C4-2B (cell line): Measurements from ENCODE around the gene CD34.

Experiments
- H3K27ac ChIP-seq: fragments of 450-650 bp; 2 replicates; pipeline ENCODE4 v1.5.1; 2017
- CTCF ChIP-seq: fragments of 450-650 bp; conservative IDR thresholded peaks from 2 replicates; pipeline ENCODE4 v1.5.1; 2017; ENCODE audit warnings: mild to moderate bottlenecking
- ZFX ChIP-seq: fragments of 450-650 bp; IDR thresholded peaks from 2 replicates; pipeline ENCODE4 v1.6.1; 2017

CD34 gene

GRCh38 chr1:207841293-207841692 is 69.6 kb downstream of the CD34 start:
- H3K27ac ChIP-seq = no peak overlapping the region; the same call in 1 of the 2 replicates
- no peak for TF ChIP-seq CTCF
- no peak for TF ChIP-seq ZFX

GRCh38 chr1:207840380-207840779 is 70.5 kb downstream of the CD34 start:
- no peak overlapping the region; the same call in 1 of the 2 replicates for H3K27ac ChIP-seq
- TF ChIP-seq CTCF (no peak), ZFX (no peak)

- H3K27ac ChIP-seq = no peak overlapping the region
- no peak for TF ChIP-seq CTCF
- TF ChIP-seq ZFX = no peak
Observed at GRCh38 chr1:207839083-207839413, 71.9 kb downstream of the CD34 start.

GRCh38 chr1:207838156-207839082 is 72.5 kb downstream of the CD34 start:
- peak overlapping the region; percentile 2; the same call in 1 of the 2 replicates for H3K27ac ChIP-seq
- no peak for TF ChIP-seq CTCF
- TF ChIP-seq ZFX = no peak

GRCh38 chr1:207837673-207838072 is 73.3 kb downstream of the CD34 start:
- H3K27ac ChIP-seq = no peak overlapping the region
- TF ChIP-seq ZFX (no peak), CTCF (no peak)

GRCh38 chr1:207836591-207837347 is 74.2 kb downstream of the CD34 start:
- H3K27ac ChIP-seq = no peak overlapping the region
- TF ChIP-seq CTCF (no peak), ZFX (no peak)

GRCh38 chr1:207835958-207836357 is 75.0 kb downstream of the CD34 start:
- no peak for TF ChIP-seq ZFX
- TF ChIP-seq CTCF = no peak
- H3K27ac ChIP-seq = no peak overlapping the region
